ENCODE results near the gene B4GALNT3.
"Not testable (repeated sequence)": the region's sequence is repeated elsewhere in the genome, so short reads cannot be mapped to it uniquely, and the experiment has no call there.

The B4GALNT3 gene

DNA sequence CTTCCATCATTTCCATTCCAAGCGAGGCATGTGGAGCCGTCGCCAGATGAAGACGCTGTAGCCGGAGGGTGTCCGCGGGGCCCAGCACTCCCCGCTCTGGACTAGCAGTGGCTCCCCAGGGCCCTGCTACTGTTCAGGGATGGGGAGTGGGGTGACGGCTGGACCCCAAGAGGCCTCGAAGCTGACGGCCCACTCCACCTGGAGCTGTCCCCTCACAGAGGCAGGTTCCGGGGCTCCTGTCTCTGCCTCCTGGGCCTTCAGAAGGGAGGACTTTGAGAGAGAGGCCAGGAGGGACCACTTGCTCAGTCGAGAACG, 101.6 kb downstream of the B4GALNT3 start:
- DNase-seq = no peak

DNA sequence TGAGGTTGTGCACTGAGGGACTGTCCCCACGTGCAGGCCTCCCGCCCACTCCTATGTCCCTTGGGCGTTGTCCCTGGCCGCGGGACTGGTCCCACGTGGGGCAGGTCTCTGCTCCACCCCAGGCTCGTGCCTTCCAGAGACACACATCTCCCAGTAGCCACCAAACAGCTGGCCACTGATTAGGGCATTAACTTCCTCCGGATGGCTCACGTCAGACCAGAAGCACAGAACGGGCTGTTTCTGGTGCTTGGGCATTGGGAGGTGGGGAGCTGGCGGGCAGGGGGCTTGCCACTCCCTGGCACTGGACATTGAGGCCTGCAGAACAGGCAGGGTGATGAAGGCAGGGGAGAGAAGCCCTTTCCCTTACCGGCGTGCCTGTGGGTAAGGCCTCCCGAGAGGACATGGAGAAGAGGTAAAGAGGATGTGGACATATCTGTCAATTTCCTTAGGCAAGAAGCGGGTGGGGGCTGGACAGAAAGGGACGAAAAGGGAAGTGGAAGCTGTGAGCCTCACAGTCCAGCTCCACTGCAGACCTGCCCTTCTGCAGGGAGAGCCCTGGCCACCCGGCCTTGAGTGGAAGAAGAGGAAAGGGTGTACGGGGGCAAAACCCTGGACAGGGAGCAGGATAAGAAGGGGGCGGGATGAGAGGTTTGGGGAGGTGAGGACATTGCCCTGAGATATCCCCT, 102.3 kb downstream of the B4GALNT3 start:
- no peak for DNase-seq

DNA sequence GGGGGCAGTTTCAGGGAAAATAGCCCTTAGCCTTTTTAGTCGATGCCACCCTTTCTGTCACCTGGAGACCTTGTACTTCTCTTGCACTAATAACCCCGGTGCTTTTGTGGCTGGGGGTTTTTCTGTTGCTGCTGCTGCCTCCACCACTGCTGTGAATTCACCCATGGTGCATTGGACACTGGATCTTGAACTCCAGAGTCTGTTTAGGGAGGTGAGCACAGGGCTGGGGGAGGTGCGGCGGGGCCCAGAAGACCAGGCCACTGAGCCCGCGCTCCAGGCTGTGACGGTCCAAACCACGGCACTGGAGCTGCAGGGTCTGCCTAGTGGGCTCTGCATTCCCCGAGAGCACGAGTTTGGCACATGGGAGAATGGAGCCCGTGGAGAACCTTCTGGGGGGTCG, 102.9 kb downstream of the B4GALNT3 start:
- DNase-seq = no peak

DNA sequence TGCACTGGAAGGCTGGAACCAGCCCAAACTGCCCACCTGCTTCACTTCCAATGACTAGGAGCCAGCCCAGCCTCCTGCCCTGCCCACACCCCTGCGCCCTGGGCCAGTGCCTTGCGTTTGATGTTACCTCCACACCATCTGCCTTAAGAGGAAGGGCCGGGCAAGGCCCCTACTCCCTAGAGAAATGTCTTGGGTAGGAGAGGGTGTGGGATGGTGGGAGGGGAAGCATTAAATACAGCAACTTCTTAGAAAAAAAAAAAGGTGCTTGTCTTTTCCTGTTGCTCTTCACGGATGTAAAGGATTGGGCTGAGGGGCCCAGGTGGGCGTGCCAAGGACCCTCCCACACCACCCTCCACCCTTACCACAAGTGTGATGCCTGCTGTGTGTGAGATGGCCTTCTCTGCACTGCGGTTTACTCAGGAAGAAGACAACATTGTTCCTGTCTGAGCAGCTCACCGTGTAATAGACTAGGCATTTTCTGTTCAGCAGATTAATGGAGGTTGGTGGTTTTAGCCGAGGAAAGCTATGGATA, 103.6 kb downstream of the B4GALNT3 start:
- no peak for DNase-seq

DNA sequence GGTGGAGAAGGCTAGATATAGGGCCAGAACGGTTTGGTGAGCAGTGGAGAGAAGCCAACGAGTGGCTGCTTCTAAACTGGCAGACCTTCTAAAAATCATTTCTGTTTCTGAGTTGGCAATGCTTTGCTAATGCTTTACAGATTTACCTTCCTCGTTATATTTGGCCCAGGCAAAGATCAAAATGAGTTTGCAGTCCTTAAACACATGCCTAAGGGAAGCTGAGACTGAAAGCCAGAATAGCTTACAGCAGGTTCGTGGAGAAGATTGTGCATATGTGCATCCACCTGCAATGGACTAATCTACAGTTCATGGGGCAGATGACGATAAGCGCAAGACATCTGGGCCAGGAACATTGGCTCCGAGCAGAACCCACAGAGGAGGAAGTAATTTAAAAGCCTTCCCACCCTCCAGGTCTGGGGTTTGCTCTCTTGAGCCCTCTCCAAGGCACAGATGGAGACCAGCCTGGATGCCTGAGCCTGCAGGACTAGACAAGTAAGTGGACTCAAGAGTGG, 104.1 kb downstream of the B4GALNT3 start:
- no peak for DNase-seq

DNA sequence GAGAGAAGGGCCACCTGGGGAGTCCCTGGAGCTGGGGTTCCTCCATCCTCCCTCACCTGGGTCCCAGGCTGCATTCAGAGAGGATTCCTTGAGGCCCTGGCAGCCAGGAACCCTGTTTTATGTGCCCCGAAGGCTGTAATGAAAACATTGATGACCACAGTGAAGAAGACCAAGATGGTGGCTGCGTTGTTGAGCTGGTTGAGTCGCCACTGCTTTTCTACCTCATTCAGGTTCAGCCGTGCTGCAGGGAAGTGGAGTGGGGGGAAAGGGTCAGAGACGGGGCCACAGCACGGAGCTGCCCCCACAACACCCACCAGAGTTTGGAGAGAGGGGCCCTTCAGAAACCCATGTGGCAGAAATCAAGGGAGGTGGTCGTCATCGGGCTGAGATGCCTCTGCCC, 105.4 kb downstream of the B4GALNT3 start:
- no peak for DNase-seq

DNA sequence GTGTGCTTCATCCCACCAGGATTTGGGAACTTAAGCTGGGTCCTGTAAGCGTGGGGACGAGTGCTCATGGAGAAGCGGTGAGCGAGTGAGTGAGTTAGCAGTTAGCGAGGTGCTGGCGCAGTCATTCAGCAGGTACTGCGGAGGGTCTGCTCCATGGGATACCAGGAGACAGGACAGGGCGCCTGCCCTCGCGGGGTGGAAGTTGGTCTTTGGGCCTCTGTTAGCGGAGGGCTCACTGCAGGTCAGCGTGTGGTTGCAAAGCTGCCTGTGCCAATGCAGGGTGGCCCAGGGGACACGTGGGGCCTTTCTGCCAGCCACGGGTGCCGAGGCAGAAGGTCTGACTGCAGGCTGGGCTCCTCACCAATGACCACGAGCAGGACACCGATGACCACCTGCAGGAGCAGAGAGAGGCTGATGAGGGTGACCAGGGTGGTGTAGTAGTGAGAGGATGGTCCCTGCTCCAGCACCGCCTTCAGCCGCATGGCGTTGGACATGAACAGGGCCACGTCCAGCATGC, 105.9 kb downstream of the B4GALNT3 start:
- no peak for DNase-seq

DNA sequence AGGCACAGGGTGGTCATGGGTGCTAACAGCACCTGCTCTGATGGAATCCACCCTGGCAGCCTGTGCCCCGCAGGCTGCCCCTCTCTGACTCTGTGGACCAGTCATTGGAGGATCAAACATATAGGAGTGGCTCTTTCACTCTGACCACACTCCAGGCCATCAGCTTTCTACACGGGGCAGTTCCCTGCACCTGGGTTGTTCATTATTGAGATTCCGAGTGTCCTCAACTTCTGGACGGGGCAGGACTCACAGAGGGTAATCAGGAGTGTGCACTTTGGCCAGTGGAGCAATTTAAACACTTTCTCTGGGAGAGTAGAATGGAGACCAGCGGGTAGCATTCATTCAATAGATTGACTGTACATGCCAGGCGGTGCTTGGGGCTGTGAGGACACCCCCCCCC, 108.7 kb downstream of the B4GALNT3 start:
- no peak for DNase-seq

DNA sequence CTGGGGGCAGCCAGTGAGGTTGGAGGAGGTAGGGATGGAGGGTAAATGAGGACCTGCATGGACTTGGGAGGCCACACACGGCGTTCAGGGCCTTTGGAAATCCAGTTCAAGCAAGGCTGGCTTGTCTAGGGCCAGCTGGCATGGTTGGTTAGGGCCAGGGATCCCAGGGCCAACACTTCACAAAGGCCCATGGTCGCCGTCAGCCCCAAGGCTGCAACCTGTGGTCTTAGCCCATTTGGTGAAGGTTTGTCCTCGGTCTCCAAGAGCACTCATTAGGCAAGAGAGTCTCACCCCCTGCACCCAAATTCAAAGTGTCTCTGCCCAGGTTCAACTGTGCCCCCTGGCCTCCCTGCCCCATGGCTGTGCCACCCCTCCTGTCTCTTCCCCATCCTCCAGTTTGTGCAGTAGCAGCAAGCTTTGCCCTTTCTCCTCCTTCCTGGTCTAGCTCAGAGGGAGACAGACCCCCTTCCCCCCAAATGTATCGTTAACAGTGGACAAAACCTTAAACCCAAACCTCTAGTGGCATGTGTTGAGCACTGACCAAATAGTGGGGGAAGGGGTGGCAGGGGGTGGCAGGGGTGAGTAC, 109.4 kb downstream of the B4GALNT3 start:
- DNase-seq = no peak

DNA sequence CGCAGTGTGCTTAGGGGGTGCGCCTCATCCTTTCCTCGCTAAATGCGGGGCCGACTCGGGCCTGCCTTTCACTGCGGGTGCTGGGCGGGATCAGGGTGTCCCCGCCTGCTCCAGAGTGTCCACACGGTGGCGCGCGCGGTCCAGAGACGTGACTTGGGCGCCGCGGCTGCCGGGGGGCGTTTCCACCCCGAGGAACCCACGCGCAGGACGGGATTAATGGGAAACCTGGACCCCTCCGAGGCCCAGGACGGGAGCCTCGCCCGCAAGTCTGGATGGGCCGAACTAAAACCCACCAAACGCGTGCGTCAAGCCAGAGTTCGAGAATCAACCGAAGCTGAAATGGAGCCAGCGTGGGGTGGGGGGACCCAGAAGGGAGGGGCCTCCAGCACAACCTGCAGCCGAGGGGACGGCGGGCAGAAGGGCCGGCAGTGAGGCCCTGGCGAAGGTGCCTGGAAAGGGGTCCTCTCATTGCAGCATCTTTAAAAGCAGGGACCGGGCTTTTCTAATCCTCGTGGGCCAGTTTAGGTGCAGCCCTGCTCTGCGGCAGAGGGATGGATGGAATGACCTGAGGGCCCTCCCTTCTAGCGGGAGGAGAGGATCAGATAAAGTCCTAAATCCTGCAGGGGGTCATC, 110.2 kb downstream of the B4GALNT3 start:
- peak; percentile 69 for DNase-seq

DNA sequence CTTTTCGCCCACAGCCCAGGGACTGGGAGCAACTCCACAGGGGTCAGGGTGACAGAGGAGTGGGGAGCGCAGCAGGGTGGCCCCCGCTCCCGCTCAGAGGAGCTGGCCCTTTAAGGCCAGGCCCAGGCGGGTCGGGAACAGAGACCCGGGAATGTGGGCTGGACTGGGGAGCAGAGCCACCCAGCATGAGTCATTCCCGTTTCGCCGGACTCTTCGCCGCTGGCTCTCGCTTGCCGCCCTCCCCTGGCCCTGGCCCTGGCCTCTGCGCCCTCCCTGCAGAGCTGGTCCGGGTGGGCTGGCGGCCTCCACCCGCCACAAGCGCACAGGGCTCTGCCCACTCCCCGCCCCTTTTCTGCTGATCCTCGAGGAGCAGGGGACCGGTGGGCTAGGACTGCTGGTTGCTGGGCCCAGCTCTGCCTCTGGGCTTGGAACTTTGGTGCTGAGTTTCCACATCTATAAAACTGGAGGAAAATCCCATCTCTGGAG, 110.7 kb downstream of the B4GALNT3 start:
- no peak for DNase-seq

DNA sequence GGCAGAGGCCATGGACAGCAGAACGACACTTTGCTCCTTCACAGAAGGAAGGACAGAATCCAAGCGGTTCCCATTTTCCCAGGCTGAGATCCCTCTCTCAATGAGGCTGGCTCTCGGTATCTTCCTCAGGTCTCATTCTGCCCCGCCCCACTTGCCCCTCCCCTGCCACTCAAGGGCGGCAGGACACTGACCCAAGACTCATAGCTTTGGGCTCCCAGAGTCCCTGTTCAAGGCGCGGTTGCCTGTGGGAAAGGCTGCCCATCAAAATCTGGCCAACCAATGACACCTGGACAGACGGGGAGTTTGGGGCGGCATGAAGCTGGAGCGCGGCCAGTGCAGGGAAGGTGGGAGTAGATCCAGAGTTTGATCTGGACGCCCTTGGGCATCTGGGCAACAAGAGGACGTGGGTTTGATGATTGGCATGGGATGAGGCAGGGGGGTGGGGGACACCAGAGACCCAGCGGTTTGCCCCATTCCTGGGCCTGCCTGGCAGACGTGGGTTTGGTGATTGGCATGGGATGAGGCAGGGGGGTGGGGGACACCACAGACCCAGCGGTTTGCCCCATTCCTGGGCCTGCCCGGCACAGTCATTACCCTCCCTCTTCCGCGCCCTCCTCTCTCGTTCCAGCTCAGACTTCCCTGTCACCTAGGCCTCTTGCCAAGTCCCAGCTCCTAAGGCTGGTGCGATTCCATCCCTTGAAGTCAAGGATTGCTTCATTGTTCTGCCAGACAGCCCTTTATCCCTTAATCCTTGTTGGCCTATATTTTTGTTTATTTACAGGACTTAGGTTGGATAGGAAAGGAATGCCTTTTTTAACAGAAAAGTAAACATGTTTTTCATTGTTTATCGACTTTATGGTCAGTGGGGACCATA, 111.4 kb downstream of the B4GALNT3 start:
- DNase-seq = peak; percentile 10

DNA sequence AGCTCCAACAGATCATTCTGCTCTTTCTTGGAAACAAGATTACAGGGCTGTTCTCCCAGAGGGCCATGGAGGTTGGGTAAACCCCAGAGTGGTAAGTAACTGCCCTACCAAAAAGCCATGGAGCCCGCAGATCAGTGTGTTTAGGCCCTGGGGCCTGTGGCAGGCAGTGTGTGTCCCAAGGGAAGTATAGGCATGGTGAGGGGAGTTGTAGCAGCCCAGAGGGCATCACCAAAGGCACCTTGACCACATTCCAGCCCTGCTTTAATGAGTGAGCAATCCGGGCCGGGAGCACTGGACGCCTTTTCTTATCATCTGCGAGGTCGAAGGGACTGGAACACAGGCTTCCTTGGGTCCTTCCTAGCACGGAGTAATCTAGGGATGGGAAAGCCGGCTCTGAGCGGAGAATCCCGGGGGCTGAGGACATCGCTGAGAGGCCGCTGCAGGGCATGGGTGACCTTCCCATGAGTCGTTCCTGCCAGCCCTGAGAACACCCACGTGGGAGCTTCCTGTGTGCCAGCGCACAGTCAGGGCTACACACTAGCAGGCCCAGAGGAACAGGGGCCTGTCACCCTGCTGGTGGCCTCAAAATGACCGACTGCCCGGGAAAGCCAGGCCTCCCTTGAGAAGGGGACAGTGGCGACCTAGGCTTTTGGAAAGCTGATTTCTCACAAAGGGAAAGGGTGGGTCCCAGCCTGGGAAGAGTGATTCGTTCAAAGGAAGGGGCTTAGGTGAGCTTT, 112.2 kb downstream of the B4GALNT3 start:
- DNase-seq = no peak

DNA sequence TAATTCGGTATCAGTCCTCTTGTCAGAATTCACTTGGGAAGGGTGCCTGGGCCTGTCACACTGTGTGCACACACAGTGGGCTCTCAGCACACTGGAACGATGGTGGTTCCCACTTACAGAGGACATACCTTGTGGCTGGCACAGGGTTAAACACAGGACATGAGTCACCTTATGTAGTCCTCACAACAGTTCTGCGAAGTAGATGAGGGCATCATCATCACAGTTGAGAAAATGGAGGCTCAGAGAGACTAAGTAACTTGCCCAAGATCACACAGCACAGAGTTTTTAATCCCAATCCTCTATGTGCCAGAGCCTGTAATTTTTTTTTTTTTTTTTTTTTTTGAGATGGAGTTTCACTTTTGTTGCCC, 112.8 kb downstream of the B4GALNT3 start:
- DNase-seq = no peak

DNA sequence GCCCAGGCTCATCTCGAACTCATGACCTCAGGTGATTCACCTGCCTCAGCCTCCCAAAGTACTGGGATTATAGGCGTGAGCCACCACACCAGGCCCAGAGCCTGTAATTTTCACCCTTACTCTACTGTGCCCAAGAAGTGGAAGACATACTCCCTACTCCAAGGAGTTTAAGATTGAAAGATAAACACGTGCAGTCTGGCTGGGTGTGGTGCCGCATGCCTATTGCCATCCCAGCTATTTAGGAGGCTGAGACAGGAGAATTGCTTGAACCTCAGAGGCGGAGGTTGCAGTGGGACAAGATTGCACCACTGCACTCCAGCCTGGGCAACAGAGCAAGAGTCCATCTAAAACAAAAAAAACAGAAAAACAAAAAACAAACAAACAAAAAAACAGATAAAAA, 113.5 kb downstream of the B4GALNT3 start:
- DNase-seq = no peak

DNA sequence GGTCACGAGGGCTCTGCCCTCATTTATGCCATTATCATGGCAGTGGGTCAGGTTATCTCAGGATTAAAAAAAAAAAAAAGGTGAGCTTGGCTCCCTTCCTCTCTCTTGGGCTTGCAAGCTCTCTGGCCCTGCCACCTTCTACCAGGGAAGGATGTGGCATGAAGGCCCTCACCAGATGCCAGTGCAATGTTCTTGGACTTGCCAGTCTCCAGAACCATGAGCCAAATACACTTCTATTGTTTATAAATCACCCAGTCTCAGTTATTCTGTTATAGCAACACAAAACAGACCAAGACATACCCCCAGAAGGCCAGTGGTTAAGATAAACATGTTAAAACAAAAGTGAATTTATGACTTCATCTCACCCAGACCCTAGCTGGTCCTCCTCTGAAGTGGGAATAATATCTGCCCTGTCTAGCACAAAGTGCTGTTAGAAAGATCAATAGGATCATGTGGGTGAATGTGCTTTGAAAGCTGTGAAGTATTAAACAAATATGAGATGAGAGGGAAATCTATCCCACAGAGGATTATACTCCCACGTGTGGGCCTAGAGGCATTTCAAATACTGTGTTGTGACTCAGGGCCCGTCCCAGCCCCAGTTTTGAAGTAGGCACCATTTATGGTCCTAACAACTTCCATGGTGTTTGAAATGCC, 114.9 kb downstream of the B4GALNT3 start:
- no peak for DNase-seq

DNA sequence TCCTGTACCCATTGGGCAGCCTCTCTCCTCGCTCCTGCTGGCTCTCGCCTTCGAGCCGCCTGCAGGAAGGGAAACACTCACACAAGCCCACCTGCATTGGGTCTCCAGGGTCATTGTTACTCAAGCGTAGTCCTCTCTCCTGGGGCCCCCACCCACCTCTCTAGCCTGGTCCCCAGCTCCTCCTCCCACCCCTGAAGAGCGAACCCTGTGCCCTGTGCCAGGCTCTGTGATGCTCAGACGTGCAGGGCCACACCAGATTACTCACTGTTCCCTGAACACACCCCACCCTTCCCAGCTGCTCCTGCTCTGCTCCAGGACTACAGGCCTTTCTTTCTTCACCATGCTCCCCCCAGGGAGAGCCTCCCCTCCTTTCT, 115.4 kb downstream of the B4GALNT3 start:
- DNase-seq = no peak

DNA sequence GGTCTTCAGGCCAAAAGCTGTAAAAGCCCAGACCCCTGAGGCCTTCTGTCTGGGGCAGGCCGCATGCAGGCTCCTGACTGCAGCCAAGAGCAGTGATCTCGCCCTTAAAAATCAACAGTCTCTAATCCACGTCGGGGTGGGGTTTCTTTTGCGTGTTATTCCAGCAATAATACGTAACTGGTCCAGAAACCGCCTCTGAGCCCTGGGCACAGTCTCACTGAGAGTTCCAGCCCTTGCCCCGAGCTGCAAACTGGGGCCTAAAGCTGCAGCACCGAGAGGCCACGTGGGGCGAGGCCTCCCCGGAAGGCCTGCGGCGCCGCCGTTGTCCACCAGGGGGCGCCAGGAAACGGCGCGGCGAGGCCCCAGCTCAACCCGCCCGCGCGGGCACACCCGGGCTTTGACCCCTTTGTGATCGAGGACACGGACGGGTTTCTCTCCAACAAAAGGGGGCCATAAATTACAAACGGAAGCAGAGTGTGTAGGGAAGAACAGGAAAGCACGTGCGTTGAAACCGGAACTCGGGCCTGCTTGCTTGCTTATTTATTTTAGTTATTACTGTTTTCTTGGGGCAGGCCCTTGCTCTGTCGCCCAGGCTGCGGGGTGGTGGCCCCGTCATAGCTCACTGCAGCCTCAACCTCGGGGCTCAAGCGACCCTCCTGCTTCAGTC, 116.3 kb downstream of the B4GALNT3 start:
- peak; percentile 81 for DNase-seq

DNA sequence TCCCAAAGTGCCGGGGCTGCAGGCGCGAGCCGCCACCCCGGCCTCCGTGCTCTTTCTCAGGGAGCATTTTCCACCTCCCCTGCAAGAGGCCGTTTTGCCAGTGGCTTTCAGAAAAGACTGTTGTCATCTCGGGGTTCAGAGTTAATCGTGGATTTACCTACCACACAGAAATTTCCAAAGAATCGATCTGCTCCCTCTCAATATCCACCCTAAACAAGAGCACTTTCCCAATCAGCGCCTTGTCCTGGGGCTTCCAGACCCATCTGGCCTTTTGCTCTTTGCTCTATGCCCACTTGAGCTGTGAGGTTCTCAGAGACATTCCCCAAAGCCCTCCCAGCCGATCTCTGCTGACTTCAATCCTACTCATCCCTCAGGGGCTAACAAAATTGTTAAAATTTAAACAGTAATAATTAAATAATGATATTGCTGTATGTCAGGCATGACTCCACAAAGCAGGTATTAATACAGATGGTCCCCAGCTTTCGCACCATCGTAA, 116.9 kb downstream of the B4GALNT3 start:
- DNase-seq = no peak

DNA sequence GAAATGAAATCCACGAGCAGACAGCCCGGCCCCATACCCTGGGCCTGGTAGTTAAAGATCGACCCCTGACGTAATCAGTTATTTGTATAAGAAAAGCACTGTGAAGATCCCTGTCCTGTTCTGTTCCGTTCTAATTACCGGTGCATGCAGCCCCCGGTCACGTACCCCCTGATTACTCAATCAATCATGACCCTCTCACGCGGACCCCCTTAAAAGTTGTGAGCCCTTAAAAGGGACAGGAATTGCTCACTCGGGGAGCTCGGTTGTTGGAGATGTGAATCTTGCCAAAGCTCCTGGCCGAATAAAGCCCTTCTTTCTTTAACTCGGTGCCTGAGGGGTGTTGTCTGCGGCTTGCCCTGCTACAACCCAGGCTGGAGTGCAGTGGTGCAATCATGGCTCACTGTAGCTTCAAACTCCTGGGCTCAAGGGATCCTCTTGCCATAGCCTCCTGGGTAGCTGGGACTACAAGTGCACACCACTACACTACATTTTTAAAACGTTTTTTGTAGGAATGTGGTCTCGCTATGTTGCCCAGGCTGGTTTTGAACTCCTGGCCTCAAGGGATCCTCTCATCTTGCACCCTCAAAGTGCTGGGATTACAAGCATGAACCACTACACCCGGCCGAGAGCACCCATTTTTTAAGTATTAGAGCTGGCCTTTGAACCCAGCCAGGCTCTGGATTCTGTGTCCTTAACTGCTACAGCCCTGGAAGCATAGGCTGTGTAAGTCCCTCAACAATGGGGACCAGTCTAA, 118.4 kb downstream of the B4GALNT3 start:
- not testable (repeated sequence) for DNase-seq

All from NCI-H1092 treated with DMSO at 0.1 percent for 48 hours (cell line).